Eye (tissue), 1 donor: ENCODE measurements around the gene ZNF407.

Experiments
- DNase-seq: peaks from one replicate; pipeline ENCODE4 v3.0.0-alpha.2; 2015

The ZNF407 gene

DNA sequence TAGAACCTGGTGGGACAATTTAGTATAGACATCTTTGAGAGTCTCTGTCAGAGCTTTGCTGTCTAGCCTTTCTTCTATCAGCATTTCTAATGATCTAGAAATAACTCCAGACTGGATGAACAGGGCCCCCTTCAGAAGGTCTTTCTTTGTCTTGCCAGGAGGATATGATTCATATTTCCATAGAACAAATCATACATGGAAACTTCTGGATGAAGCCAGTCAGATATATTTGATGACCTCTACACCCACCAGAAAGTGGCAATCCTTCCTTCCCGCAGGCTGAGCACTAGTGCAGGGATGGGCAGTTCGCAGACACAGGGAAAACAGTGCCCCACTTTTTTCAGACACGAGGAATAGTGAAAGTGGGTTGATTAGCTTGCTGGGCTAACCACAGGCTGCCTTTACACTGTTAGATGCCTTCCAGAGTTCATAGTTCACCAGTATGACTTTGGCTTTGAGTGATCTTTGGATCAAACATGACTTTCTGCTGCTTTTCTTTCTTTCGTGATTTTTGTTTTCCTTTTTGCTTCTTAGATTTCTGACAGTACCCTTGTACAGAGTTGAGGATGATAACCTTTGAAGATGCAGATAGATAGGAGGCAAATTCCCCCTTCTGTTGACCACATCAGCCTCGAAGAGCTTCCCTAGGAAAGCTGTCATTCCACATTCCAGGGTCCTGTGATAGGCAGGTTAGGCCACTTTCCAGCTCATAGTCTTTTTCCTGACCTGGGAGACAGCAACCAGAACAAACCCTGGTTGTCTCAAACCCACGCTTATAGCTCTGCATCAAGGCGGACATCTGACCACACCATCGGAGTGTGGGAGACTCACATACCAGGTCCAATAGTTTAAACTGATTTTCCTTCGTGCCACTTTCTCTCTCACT lies 237.0 kb downstream of the ZNF407 start:
- DNase-seq: no peak

DNA sequence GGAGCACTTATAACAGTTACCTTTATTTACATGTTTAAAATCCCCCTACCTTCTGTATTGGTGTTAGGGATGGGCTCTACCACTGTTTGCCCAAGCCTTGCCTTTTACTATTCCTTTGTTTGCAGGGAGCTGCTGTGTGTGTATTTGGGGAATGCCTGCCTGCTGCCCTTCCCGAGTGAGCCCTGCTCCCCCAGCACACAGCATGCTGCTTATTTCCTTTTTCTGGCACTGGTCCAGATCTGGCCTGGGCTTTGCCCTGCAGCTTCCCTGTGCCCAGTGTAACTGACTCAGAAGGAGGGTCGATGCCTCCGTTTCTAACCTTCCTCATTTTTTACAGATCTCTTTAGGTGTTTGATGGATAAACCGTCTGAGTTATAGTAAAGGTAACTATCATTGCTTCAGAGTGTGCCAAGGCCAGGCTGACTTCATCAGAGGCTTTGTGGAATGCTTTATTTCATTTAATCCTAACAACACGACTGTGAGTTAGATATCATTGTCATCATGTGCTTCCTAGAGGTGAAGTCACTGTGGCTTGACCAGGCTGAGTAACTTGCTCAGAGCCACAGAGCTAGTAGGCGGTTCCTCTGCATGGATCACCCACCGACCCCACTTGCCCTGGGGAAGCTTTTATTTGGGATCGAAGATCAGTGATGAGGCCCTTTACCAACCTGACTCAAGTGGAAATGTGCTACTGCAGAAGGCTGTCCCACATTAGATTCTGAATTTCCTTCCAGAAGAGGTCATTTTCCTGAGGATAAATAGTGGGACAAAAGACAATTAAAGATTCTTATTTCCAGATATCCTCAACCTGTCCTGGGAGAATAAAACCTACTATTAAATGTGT lies 238.8 kb downstream of the ZNF407 start:
- peak; percentile 24 for DNase-seq

DNA sequence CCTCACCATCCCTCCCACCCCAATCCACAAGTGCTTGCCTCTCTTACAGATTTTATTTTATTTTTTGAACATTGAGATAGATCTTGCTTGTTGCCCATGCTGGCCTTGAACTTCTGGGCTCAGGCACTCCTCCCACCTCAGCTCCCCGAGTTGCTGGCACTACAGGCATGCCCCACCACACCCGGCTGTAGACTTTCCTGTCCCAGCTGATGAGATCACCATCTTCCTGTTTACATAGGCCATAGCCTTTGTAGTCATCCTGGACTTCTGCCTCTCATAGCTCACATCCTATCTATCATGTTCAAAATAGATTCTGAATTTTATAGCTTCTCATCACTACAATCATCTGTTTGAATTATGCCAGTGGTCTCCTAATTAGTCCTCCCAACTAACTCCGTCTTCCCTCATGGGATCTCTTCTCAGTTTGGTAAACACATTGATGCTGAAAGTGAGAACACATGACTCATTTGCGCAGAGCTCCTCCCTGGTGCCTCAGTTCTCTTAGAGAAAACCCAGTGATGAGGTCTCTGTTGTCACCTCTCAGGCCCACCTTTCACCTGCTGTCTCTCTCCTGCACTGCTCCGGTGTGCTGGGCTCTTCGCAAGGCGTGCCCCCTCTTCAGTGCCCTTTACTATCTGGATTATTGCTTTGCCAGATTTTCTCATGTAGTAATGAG lies 243.0 kb downstream of the ZNF407 start:
- no peak for DNase-seq

DNA sequence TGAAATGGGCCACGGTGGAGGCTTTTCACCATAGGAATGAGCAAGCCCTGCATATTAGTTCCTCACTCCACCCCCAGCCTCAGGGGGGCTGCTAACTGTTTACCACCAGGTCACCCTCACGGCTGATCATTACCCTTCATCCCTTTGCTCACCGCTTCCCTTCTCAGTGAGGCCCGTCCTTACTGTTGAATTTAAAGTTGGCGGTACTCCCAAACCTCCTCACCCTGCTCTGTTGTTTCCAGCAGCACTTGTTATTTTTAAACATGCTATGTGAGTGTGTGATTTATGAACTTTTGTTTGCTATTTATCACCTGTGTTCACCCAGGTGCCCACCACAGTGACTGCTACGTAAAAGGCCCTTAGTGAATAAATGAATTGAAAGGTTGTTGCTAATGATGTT lies 243.6 kb downstream of the ZNF407 start:
- DNase-seq: no peak

DNA sequence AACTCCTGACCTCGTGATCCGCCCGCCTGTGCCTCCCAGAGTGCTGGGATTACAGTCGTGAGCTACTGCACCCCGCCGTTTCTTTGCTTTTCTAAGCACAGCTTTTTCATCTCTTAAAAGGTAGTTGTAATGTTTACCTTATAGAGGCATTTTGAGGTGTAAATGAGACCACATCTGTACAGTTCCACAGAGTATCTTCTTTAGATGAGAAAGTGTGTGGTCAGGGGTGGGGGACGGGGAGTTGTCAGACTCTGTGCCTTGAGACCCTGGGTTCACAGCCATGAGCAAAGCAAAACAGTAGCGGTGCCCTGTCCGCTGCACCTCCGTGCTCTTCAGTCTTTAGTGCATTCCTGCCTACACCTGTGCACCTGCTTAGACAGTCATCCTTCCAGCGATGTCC lies 251.6 kb downstream of the ZNF407 start:
- DNase-seq: no peak

DNA sequence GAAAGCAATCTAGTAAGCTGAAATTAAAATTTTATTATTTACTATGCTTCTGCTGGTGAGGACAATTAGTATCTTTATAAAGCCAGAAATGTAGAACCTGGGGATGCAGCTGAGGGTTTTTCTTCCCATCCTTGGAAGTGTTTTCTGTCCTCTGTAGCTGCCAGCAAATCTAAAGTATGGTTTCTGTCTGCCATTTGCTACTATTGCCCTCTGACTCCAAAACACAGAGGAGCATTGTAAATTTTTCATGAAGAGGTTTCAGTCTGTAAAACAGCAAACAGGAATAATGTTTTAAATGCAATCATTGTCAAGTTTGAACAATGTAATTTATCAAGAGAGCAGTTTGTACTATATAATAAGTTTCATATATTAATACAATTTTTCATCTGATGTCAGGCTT lies 258.8 kb downstream of the ZNF407 start:
- peak; percentile 43 for DNase-seq

DNA sequence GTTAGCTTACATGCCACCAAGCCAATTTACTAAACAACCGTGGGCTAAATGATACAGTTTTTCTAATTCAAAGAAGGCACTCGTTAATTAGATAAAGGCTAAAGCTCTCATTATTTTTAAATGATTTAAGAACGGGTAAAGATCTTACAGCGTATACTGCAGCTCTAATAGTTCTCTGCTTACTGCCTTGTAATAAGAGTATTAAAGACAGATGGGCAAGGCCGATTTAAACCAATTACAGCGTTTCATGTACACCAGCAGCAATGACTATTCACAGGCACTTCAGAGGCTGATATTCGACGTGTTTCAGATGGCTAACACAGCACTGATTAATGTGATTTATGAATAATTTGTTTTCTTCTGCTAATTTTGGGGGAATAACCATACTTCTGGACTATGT lies 259.3 kb downstream of the ZNF407 start:
- peak; percentile 62 for DNase-seq

DNA sequence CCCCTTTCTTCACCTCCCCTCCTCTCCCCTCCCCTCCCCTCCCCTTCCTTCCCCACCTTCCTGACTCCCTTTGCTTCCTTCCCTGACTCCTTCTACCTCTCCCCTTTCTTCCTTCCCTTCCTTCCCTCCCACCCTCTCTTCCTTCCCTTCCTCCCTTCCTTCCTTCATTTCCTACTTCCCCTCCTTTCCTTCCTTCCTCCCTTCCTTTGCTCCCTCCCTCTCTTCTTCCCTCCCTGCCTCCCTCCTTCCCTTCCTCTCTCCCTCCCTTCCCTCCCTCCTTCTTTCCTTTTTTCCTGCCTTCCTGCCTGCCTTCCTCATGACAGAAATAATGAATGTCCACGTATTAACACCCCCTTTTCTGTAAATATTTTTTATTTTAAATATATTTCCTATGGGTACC lies 260.2 kb downstream of the ZNF407 start:
- no peak for DNase-seq

DNA sequence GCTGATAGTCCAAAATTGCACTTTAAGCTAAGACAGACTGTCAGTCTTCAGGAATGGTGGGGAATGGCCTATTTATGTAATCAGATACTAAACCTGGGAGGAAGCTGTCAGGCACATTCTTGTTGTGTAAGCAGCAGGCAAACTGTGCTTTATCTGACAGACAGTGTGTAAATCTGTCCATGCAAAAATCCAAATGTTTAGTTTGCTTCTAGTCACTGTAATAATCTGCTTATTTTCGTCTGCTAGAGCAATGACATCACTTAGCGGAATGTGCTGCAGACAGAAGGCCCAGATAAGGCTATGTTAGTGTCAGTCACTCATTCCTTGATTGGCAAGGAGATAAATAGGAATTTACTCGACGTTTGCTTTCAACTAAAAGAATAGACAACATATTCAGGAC lies 263.5 kb downstream of the ZNF407 start:
- DNase-seq: peak; percentile 18

DNA sequence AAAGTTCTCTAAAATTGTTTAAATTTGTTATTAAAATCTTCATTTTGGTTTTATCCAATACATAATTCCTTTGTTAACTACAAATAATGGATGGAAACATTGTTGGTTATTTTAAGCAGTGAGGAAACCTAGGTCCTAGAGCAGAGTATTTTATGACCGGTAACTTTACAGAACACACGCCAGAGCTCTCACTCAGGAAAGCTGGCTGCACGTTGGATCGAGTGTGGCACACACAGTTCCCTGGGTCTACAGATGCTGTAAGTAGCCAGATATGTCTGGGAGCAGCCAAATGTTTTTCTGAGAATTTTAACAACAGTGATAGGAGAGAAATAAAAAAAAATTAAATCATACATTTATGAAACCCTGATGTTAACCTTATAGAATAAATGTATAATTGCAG lies 264.4 kb downstream of the ZNF407 start:
- no peak for DNase-seq

DNA sequence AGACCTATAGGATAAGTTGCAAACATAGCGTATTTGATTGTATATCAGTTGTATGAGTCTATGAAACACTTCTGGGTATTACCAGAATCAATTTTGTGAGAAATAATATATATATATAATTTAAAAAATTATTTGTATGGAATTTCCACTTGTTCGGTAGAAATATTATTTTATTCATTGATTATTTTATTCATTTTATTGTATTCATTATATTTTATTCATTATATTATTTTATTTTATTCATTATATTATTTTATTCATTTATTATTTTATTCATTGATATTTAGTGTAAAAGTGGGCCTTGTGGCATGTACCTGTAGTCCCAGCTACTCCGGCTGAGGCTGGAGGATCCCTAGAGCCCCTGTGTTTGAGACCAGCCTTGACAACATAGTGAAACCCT lies 268.9 kb downstream of the ZNF407 start:
- no peak for DNase-seq

DNA sequence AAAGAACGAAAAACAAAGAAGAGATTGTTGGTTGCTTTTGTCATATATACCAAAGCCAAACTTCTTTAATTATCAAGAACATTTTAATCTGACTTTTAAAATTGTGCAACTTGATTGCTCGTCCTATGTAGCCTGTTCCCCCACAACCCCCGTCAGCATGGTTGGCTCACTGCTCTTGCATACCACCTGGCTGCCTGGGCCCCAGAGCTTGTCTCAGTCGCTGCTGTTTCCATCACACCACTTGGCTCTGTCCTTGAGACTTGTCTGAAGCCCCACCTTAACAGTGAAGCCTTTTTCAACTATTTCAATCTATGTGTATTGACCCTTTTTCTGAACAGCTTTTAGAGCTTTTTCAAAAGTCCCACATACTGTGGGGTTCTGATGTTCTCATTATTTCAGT lies 270.8 kb downstream of the ZNF407 start:
- DNase-seq: no peak

DNA sequence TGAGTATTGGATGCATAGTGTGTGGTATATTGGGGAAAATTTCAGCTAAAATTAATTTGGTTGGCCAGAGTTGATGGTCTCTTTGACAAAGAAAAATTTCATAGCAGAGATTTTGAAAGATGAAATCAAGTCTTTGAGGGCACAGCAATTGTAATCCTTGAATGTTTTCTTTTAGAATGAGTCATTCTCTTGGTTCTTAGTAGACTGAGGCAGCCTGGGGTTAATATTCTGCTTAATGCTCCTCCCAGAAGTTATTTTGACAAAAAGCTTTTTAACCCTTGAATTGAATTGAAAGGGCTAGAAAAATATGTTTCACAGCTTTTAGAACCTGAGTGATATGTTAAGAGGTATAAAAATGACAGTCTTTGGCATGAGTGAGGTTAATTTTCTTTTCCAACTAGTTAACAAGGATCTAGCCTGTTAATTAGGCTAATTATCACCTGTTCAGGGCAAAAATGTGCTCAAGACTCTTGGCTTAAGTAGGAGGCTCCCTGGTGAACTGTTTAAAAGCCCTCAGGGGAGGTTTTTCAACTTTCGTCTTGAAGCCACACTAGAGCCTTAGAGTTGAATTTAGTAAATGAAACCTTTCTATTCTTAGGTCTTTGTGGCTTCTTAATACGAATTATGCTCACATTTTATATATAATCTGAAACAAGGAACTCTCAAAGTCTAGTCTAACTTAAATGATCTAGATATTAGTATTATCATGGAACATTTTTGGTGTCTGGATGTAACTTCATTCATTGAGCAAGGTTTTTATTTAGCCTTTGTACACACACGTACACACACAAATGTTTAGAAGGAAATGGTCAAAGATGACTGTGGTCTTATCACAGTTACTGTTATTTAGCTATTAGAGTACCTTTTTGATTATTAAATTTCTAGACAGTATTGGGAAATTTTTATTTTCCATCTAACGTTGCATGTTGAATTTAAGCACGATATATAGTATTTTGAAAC lies 272.5 kb downstream of the ZNF407 start:
- no peak for DNase-seq

DNA sequence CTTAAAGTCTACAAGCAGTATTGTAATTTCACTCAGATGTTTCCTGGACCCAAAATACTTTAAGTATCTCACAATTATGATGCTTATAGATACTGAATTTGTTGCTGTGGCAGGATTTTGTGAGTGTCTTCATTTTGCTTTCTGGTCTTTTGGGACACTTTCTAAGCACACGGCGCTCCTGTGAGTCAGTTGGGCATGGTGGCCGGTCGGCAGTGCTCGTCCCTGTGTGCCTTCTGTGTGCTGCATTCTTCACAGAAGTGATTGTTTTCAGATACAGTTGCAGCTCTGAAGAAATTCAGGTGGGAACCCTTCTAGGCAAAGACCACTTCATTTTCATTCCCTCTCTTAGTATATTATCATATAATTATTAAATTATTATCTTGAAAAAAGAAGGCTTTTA lies 273.3 kb downstream of the ZNF407 start:
- DNase-seq: no peak

DNA sequence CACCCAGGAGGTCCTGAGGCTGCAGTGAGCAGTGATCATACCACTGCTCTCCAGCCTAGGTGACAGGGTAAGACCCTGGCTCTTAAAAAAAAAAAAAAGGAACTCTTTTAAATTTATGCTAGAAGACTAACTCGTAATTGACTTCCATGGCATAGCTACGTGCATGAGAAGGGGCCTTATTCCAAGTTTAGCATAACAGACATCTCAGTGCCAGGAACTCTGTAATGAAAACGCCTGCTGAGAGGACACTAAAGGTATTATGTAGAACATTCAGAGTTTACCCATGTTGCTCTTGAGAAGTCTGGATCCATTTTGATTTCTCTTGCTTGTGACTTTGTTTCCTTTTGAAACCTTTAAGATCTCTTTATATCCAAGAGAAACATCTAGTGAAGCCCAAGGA lies 276.0 kb downstream of the ZNF407 start:
- DNase-seq: no peak

DNA sequence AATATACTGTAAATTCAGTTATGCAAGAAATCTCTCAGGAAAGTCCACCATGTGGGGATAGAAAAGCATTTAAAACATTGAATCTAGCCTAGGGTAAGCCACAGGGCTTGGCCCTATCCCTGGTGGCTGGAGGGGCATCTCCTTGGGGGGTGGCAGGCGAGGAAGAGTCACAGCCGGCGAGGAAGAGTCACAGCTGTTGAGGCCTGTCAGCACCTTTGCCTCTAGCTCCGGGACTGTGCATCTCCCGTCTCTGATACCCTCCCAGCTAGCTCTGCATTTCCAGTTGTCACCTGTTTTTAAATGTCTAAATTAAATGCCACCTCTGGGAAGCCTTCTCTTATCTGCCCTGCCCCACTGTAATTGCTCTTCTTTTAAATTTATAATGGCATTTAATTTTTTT lies 276.7 kb downstream of the ZNF407 start:
- no peak for DNase-seq

DNA sequence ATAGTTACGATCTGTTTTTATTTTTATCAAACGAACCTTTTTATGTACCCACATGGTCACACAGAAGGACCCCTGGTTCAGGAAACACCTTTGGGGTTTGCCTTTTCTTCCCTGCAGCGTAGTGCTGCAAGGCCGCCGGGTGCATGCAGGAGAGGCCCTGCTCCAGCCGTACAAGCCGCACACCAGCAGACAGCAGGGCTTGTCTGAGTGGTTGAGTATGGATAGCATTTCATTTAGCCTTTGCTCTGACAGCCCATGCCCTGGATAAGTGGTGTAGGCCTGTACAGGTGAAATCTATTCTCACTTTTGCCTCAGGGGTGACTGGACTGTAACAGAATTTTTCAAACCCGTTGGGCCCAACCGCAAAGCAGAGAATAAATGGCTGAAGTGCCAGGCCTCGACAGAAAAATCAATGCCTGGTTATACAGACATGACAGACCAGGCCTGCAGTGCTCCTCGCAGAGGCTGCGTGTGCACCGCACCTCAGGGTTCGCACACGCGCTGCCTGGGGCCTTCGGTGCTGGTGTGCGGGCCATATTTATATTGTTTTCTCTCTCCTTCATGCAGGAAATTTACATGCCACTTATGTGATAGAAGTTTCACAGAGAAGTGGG lies 279.1 kb downstream of the ZNF407 start:
- peak; percentile 24 for DNase-seq

DNA sequence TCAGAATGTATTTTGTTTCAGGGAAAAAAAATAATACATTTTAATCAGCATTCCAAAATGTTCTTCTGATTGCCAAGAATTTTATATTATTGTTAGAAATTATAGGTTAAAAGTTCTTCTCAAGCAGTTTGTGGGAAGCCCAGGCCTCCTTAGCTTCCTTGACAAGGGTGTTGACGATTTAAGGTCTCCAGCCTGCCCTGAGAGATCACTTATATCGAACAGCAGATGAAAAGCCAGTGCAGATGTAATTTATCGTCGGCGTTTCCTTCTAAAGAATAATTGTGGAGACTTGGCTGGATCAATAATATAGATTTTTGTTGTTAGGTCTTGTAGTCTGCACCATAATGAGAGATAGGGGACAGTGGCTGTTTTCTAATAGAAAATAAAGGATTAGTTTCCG lies 280.6 kb downstream of the ZNF407 start:
- DNase-seq: peak; percentile 24

DNA sequence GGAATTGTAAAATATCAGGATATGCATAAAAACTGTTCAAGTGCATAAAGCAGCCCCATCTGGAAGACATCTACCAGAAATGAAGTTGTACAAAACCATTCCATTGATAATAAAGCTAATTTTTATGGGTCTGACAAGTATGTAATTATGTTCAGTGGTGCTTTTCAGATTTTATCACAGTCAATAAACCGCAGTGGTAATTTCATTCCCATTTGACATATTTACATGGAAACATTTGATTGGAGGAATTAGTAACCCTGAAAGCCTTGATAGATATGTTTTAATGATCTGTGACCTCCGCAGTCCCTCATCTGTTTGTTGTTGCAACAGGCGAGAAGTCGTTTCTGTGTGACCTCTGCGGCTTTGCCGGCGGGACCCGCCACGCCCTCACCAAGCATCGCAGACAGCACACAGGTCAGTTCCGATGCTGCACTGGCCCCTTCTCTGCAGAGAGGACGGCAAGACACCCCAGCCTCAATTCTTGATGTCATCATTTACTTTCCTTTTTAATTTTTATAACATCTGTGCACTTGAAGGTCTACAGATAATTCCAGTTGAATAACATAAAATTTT lies 283.1 kb downstream of the ZNF407 start:
- no peak for DNase-seq

DNA sequence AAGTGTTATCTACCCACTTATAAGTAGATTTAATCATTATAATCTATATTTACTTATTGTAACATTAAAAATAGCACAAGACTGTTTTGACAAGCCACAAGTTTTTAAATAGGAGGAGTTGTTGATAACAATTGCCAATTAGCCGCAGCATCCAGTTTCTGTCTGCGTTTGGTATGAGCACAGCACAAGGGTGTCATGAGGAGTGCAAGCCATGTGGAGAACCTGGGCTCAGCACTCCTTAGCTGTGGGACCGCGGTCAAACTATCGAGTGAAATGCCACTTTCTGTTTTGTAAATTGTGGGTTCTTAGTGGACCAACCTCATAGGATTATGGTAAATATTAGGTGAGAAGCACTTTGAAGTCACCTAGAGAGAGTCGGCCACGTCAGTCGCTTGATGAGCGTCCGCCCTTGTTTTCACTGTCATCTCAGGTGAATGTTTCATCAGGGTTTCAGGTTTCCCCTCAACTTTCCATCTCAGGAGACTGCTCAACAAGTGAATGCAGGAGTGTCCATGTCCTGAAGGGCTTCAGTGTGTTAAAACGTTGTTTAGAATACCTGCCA lies 294.5 kb downstream of the ZNF407 start:
- no peak for DNase-seq

DNA sequence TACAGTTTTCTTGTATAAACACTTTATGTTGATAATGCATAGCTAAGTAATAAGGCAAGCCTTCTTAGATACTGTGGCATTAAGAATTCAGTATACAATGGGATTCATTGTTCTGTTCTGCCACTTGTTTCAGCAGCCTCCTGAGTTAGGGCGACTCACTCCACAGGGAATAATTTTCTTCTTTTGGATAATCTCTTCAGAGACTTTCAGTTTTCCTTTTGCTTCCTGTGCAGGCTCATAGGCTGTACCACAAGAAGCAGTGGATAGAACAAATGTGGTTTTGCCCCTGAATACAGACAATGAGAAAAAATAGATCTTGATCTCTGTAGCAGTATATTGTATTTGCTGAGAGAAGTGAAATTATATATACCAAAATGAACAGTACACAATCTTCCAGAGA lies 298.0 kb downstream of the ZNF407 start:
- peak; percentile 39 for DNase-seq
